Peyer's patch (tissue), 4 donors: ENCODE data around the gene DOCK6. TPM values are rescaled to one million over a fixed set of nuclear protein-coding genes. Genes with fewer than 3 reads are reported as not detected.
"Not testable (repeated sequence)": the region's sequence is repeated elsewhere in the genome, so short reads cannot be mapped to it uniquely, and the experiment has no call there.

ENCODE experiments used
- DNase-seq, 3 donors: peaks; one replicate each; pipeline ENCODE4 v3.0.0-alpha.2; 2017 to 2019
- H3K27ac ChIP-seq, 4 donors: fragments of 200-600 bp; sonication (generic); one replicate each; pipeline ENCODE4 v1.5.1; 2016 to 2019
- H3K27me3 ChIP-seq, 2 donors: fragments of 200-600 bp; sonication (generic); one replicate each; pipeline ENCODE4 v1.5.1; 2019
- H3K36me3 ChIP-seq, 3 donors: fragments of 200-600 bp; sonication (generic); one replicate each; pipeline ENCODE4 v1.5.1; 2016 to 2019
- H3K4me1 ChIP-seq, 4 donors: fragments of 200-600 bp; sonication (generic); one replicate each; pipeline ENCODE4 v1.5.1; 2016 to 2019
- H3K4me3 ChIP-seq, 4 donors: fragments of 200-600 bp; sonication (generic); 1 replicate in 3 of 4; 2 replicates in 1 of 4; pipeline ENCODE4 v1.5.1; 2016 to 2019; ENCODE audit warnings: mild to moderate bottlenecking in 1 of 4
- H3K9me3 ChIP-seq, 4 donors: fragments of 200-600 bp; sonication (generic); one replicate each; pipeline ENCODE4 v1.5.1; 2016 to 2019; ENCODE audit warnings: mild to moderate bottlenecking in 1 of 4
- POLR2A ChIP-seq, 2 donors: fragments of 450-650 bp; IDR thresholded peaks; one replicate each; pipeline ENCODE4 v1.5.1; 2017; ENCODE audit warnings: antibody characterized with exemption in 2 of 2, mild to moderate bottlenecking in 2 of 2, moderate library complexity in 2 of 2
- total RNA-seq, 4 donors: library from RNA; depleted of rRNA; stranded (reverse); fragments of >200 nt; gene quantifications; one replicate each; pipeline ENCODE4 v1.1.0, GENCODE V29; 2016
- TF ChIP-seq, protein P1 (sequence below), 6 experiments: fragments of 450-650 bp in 4 of 6; fragments of 200-600 bp in 2 of 6; sonication (generic) in 1 of 6; IDR thresholded peaks; one replicate each; pipeline ENCODE4 v1.5.1; 2017 to 2019; ENCODE audit warnings: antibody characterized with exemption in 6 of 6, mild to moderate bottlenecking in 3 of 6, moderate library complexity in 1 of 6

Gene DOCK6
- total RNA-seq, 4 donors from 2014 or later, result 66.4 to 194 (median 157) TPM

GRCh38 chr19:11166281-11167142 is 95.8 kb downstream of the DOCK6 start:
- Histone ChIP-seq H3K27me3 (no peaks in the 10 kb centered on the region), H3K36me3 (peaks cover 0 to 31% (median 0%) of the 10 kb centered on the region in 3 donors), H3K9me3 (no peaks in the 10 kb centered on the region), H3K4me1 (peaks cover 0 to 9% (median 0%) of the 10 kb centered on the region in 4 donors), H3K4me3 (no peak overlapping the region), H3K27ac (peak overlapping the region; percentile 56 to 73 (median 62))
- no peak for TF ChIP-seq POLR2A (IDR thresholded peaks at IDR 0.05)
- TF ChIP-seq, protein P1, sequence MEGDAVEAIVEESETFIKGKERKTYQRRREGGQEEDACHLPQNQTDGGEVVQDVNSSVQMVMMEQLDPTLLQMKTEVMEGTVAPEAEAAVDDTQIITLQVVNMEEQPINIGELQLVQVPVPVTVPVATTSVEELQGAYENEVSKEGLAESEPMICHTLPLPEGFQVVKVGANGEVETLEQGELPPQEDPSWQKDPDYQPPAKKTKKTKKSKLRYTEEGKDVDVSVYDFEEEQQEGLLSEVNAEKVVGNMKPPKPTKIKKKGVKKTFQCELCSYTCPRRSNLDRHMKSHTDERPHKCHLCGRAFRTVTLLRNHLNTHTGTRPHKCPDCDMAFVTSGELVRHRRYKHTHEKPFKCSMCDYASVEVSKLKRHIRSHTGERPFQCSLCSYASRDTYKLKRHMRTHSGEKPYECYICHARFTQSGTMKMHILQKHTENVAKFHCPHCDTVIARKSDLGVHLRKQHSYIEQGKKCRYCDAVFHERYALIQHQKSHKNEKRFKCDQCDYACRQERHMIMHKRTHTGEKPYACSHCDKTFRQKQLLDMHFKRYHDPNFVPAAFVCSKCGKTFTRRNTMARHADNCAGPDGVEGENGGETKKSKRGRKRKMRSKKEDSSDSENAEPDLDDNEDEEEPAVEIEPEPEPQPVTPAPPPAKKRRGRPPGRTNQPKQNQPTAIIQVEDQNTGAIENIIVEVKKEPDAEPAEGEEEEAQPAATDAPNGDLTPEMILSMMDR (IDR thresholded peaks at IDR 0.05), result no peak
- no peak for DNase-seq

DNA sequence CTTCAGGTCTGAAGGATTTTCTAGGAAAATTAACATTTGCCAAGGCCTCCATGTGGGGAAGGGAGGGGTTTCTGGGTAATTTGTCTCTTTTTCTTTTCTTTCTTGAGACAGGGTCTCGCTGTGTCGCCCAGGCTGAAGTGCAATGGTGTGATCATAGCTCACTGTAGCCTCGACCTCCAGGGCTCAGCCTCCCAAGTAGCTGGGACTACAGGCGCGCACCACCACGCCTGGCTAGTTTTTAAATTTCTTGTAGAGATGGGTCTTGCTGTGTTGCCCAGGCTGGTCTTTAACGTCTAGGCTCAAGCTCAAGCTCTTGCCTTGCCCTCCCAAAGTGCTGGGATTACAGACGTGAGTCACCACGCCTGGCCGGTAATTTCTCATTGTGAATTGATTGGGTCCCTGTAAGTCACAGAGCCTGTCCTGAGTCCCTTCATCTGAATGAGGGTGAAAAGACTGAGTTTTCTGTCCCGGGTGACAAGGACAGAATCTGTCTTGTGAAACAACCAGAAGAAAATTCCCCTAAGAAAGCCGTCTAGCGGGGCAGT is 96.8 kb downstream of the DOCK6 start:
- no peaks in the 10 kb centered on the region for H3K9me3 ChIP-seq
- H3K27ac ChIP-seq, result peak overlapping the region; percentile 56 to 73 (median 62)
- TF ChIP-seq, protein P1 (IDR thresholded peaks at IDR 0.05), result no peak
- no peak for TF ChIP-seq POLR2A (IDR thresholded peaks at IDR 0.05)
- no peak for DNase-seq
- peaks cover 0 to 9% (median 0%) of the 10 kb centered on the region in 4 donors for H3K4me1 ChIP-seq
- H3K27me3 ChIP-seq, result no peaks in the 10 kb centered on the region
- H3K36me3 ChIP-seq, result peaks cover 0 to 25% (median 0%) of the 10 kb centered on the region in 3 donors
- H3K4me3 ChIP-seq, result no peak overlapping the region

DNA sequence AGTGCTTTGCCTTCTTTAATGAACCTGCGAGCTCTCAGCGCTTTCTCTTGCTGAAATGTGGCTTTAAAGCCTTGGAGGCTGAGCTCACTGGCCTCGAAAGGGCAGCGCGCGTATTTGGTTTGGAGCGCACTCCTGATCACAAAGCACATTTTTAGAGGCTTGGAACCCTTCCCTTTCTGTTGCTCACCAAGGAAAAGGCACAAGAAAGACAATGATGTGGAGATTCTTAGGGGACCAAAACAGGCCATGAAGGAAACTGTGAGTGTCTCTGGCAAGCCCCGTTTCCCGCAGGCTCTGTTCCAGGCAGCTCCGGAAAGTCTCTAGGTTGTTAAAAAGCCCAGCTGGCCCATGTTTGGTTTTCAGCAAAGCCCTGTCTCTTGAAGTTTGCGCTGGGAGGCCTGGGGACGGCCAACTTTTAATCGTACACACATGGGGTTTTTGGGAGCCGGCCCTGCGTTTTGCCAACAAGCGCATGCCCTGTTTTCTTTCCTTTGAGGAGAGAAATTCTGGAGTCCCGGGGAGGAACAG is 97.4 kb downstream of the DOCK6 start:
- DNase-seq, result peak in 1 of 3 donors; percentile 79

GRCh38 chr19:11164296-11164695 is 98.0 kb downstream of the DOCK6 start:
- TF ChIP-seq, protein P1 (IDR thresholded peaks at IDR 0.05), result no peak
- TF ChIP-seq POLR2A (IDR thresholded peaks at IDR 0.05), result no peak
- H3K27ac ChIP-seq, result peak overlapping the region; percentile 11 to 73 (median 60)
- no peak for DNase-seq
- H3K36me3 ChIP-seq, result peaks cover 0 to 12% (median 0%) of the 10 kb centered on the region in 3 donors
- H3K4me3 ChIP-seq, result no peak overlapping the region
- H3K27me3 ChIP-seq, result no peaks in the 10 kb centered on the region
- no peaks in the 10 kb centered on the region for H3K9me3 ChIP-seq
- H3K4me1 ChIP-seq, result peaks cover 0 to 9% (median 0%) of the 10 kb centered on the region in 4 donors

More for the DNA sequence above, 97.4 kb downstream of the DOCK6 start:
- Histone ChIP-seq H3K27me3 (no peaks in the 10 kb centered on the region), H3K36me3 (peaks cover 0 to 19% (median 0%) of the 10 kb centered on the region in 3 donors), H3K9me3 (no peaks in the 10 kb centered on the region), H3K4me3 (no peak overlapping the region), H3K27ac (peak overlapping the region; percentile 56 to 73 (median 62)), H3K4me1 (peaks cover 0 to 9% (median 0%) of the 10 kb centered on the region in 4 donors)
- no peak for TF ChIP-seq POLR2A (IDR thresholded peaks at IDR 0.05)
- TF ChIP-seq, protein P1 (IDR thresholded peaks at IDR 0.05), result no peak

DNA sequence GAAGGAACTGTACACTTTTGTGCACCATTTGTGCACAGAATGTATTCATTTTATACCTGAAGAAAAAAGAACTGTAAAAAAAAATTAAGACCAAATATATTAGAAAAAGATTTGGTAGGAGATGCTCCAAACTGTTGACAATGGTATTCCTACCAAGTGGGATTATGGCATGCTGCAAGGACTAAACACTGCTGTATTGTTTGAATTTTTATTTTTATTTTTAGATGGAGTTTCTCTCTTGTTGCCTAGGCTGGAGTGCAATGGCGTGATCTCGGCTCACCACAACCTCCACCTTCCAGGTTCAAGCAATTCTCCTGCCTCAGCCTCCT is 101.9 kb downstream of the DOCK6 start:
- DNase-seq, H3K36me3 ChIP-seq, H3K9me3 ChIP-seq, H3K4me3 ChIP-seq, H3K27me3 ChIP-seq: not testable (repeated sequence)
- Histone ChIP-seq H3K4me1 (peaks cover 0 to 10% (median 1%) of the 10 kb centered on the region in 4 donors), H3K27ac (peak overlapping the region in 3 of 4 donors; percentile 11 to 79 (median 19))
